Dedifferentiated amniotic fluid mesenchymal stem cell (primary cell): ENCODE measurements around the gene ECSCR.
A peak's percentile ranks its signal among the peaks of the same experiment; 100 is the strongest.
"Not testable (repeated sequence)": the region's sequence is repeated elsewhere in the genome, so short reads cannot be mapped to it uniquely, and the experiment has no call there.

Experiments used
- DNase-seq: peaks from one replicate; pipeline ENCODE4 v3.0.0-alpha.2; 2016; ENCODE audit errors: extremely low spot score

Gene ECSCR

DNA sequence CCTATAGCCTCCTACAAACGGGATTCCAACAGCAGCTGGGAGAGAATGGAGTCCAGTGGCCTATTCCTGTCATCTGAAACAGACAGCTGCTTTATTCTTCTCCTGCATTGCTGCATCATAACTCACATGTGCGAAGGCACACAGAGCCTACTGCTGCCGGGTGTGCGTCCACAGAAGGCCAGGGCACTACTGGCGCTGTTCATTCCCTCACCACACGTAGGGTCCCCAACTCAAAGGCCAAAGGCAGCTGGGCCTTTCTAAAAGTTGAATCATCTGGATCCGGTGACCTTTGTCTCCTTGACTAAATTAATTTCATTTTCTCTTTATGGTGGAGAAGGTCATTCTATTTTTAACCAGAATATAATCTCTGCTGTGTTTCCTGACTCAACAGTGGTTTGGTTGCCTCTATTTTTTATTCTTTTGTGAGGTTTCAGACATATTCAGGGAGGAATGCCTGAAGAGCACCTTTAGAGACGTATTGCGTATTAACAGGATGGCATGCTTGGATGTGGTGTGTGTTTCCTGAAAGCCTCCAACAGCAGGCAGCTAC is 47.9 kb downstream of the ECSCR start:
- DNase-seq: no peak

DNA sequence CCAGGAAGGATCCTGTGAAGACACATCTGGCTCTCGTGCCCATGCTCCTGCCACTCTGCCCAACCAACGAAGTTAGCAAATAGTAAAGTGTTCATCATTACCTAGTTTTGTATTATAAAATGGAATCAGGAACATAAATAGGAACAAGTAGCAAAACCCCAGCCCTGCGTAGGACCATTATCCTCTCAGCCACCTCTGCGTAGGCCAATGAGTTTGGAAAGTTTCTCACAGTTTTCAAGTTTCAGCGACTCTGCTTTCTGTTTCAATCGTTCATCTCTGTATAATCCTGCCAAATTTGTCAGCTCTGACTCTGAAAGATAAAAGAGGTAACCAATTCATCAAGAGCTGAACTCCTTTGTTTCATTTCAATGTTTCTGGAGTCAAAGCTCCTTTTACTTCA is 48.6 kb downstream of the ECSCR start:
- DNase-seq: no peak

DNA sequence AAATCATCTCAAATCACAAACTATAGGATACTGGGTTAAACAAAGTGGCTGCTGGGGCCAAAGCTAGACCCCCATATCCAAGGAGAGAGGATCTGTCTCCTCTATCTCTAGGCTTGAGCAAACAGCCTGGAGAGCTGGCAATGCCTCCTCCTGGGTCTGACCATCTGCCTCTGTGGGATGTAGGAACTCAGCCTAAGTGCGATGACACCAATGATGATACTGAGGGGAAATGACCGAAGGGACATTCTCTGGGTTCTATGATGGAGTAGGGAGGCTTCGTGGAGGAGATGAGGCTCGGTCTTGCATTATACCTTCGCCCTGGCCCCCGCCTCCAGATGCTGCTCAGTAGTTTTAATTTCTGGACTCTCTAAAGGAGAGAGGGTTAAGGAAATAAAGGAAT is 49.4 kb downstream of the ECSCR start:
- no peak for DNase-seq

DNA sequence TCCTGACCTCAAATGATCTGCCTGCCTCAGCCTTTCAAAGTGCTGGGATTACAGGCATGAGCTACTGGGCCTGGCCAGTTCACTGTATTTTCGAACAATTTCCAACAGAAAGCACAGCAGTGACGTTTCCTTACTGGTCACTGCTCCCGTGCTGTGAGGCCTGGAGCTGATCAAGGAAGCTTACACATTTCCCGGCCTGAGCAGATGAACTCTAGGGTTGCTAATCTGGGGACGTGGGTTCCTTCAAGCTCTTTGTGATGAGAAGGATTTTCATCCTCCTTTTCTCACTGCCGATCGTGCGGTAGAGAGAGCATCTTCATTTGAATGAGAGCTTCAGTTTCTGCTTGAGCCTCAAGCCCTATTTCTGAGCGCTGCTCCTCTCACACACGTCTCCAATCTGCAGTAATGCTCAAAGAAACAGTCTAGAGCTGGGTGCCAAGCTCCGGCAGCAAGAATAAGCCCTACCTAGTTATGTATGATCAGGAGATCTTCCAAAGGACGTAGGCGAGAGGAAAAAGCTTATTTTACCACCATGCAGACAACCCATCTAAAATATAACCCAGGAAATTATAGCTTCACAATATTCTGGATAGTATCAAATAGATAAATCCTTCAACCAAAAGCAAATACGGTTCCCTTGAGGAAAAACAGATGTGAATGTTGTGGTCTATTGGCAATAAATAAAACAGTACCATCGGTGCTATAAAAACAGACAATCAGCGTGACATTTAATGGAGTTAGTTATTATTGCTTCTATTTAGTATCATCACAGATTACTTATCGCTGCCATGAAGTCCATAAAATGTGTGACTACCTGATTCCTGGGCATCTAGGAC is 51.3 kb downstream of the ECSCR start:
- DNase-seq: no peak

DNA sequence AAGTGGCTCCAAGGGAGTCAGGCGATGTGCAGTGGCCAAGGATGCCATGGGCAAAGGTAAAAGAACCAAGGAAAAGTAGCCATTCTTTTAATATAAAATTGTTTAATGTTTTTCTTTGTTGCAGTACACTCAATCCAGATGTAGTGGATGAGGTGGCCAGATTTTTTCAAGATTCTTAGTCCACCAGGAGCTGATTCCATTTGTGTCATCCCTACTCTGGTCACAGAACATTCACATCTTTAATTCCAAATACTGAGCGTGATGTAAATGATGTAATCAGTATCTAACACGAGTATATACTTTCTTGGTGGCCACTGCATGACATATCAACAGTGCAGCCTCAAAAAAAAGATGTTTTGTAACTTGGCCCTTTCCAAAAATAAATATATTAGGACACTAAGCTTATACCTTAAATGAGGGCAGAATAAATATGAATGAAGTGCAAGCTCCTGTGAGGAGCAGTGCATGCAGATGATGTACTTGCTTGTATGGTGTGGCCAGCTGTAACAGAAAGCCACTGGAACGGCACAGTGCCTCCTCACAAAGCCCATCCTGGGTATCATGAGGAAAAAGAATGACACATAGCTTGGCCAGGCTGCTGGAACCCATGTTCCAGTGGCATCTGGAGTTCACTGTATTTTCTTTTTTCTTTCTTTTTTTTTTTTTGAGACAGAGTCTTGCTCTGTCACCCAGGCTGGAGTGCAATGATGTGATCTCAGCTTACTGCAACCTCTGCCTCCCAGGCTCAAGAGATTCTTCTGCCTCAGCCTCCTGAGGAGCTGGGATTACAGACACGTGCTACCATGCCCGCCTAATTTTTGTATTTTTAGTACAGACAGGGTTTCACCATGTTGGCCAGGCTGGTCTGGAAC is 52.2 kb downstream of the ECSCR start:
- no peak for DNase-seq

DNA sequence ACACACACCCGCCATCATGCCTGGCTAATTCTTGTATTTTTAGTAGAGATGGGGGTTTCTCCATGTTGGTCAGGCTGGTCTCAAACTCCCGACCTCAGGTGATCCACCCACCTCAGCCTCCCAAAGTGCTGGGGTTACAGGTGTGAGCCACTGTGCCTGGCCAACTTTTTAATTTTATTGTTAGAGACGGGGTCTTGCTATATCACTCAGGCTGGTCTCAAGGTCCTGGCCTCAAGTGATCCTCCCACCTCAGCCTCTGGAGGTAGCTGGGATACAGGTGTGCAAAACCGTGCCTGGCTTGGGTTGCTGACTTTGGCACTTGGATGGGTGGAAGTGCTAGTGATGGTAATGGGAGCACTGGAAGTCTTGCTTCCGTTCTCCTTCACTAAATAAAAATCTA is 53.4 kb downstream of the ECSCR start:
- DNase-seq: not testable (repeated sequence)

DNA sequence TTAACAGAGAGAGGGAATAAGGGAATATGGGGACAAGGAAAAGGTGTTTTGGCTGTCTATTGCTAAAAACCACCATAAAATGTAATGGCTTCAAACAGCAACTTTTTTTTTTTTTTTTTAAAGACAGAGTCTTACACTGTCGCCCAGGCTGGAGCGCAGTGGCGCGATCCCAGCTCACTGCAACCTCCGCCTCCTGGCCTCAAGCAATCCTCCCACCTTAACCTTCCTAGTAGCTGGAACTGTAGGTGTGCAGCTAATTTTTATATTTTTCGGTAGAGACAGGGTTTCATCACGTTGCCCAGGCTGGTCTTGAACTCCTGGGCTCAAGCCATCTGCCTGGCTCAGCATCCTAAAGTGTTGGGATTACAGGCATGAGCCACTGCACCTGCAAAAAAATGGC is 54.4 kb downstream of the ECSCR start:
- no peak for DNase-seq

DNA sequence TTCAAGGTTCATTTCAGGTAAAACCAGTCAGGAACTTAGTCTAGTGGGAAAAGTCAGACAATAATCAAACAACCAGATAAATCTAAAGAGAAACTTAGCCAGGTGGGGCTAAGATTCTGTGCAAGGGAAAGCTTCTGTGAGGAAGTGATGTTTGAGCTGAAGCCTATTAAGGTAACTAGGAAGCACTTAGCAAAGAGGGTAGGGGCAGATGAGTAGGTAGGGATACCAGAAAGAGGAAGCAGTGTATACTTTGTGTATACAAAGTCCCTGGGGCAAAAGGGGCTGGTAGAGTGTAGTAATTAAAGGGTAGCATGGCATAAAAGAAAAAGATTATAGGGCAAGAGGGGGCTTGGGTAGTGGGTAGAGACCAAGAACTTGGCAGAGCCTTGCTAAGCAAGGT is 55.0 kb downstream of the ECSCR start:
- DNase-seq: no peak

DNA sequence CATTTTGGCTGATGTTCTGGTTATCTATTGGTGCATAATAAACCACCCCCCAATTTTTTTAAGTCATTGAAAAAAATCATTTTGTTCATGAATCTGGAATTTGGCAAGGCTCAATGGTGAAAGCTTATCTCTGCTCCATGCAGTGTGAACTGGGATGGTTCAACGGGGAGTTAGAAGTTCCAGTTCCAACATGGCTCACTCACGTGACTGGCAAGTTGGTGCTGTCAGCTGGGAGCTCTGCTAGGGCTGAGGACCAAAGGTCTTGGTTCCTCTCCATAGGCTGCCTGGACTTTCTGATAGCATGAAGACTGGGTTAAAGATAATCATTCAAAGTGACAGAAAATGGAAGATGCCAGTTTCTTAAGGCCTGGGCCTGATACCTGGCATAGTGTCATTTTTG is 55.6 kb downstream of the ECSCR start:
- no peak for DNase-seq

DNA sequence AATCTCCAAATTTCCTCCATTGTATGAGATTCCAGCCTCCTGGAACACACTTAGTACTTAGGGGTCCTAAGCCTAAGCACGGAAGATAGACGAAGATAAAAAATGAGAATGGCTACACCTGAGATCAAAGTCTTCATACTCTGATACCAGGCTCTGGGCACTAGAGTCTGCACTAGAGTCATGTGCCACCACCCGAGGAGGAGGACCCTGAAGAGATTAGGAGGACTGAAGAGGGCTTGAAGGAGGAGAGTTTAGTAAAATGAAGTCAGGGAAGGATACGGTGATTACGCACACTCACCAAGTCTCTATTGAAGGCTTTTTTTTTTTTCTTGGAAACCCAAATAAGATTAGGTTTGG is 58.1 kb downstream of the ECSCR start:
- no peak for DNase-seq

DNA sequence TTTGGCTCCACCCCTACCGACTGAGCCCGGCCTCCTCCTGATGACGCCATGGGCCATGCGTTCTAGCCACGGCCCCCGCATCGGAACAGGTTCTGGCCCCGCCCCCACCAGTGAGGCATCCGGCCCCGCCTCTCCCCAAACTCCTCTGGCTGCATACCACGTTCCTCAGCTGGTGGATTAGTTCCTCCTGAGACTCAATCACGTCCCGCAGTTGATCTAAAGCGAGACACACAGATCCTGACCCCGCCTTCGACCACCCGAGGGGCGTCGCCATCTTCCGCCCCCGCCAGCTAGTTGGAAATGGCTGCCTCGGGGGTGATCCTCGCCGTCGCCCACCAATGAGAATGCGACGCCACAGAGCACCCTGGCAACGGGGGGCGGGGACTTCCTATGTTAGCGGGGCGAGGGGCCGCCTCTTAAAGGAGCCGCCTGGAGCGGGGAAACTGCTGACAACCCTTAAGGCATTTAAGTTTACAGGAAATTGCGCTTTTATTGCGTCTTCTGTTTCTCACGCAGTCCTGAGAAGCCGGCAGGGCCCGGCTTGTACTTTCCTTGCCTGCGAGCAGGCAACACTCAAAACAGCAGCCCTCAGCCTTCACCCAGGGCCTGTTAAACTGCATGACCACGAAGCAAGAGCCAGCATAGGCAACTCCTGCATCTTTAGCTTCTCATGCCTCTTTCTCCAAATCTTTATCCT is 58.6 kb downstream of the ECSCR start, which contains the start of gene SPATA24:
Gene SPATA24 (minus strand): TSS at position 303 of the 697 bp plus-strand sequence. CDS start 29 bp downstream, at position 274.
- peak; percentile 95 for DNase-seq

DNA sequence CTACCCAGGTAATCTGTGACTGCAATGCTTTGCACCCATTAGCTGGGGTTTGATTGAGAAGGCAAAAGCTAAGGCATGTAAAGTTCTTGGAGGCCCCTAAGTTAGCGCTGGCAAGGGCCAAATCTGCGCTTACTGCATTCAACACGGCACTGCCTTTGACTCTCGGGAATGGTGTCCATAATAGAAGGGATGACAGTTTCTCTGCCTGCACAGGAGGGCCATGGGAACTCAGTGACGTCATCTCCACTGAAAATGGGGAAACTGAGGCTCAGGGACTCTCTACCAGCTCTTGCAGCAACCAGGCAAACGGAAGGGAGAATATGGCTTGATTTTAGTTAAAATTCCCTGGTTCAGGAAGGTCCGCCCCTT is 59.1 kb downstream of the ECSCR start:
- no peak for DNase-seq

DNA sequence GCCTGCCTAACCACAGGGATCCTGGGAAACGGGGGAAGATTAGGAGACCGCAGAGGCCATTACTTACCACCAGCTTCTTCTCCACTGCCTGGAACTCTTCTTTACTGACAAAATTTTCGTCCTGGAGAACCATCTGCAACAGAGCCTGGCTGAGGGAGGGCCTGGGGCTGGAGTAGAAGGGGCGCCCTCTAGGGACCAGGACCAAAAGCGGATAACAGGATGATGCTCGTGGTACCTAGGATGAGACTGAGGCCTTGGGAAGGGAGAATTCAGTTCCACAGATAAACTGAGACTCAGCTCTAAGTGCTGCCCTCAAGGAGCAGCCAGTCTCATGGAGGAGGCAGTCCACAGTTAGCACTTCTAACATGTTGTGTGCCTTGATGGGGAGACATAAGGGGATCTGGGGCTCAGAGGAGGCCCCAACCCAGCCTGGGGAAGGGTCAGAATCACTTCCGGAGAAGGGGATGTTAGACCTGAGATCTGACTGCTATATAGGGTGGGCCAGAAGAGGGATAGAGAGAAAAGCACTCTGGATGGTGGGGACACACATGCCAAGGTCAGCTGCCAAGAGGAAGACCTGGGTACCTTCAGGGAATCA is 59.9 kb downstream of the ECSCR start:
- DNase-seq: no peak

DNA sequence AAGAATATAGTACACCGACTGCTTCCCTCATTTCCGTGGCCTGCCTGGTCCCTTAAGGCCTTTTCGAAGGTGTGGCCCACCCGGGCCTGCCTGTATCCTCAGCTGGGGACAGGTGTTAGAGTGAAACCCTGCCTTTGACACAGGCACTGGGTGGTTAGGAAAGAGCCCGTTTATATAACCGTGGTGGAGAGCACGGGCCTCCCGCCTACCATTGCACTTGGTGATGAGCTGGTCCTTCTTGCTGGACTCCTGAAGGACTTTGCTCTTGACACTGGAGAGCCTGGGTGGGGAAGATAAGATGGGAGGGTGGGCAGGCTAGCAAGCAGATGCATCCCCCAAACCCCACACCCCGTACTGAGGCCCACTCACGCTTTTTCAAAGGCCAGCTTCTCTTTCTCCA is 61.0 kb downstream of the ECSCR start:
- no peak for DNase-seq

DNA sequence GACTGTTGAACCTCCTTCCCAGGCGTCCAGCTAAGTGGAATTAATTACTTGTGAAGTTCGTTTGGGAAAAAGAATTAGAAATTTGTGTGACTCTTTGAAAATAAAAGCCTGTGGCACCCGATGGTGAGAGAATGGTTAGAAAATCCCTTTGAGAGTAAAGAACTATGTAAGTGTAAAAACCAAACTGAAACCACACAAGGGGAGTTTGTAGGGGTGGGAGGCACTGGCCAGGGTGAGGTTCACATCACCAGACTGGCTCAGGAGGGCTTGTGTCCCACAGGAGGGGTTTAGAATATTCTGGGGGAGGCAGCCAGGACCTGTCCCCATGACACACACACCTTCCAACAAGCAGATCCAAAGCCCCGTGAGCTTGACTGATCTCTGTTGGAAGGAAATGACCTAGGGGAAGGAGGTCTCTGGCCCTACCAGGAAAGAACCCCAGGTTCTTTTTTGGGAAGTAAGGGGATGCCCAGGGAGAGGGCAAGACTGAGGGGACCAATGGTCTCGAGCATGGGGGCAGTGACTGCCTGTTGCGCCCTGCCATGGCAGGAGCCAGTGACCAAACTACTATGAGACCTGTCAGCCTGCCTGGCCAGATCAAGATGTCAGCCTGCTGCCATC is 62.9 kb downstream of the ECSCR start:
- no peak for DNase-seq
